ENCODE measurements around the gene CCDC78. TPM values are rescaled to one million over a fixed set of nuclear protein-coding genes. Genes with fewer than 3 reads are reported as not detected.

The CCDC78 gene
- total RNA-seq, 2 donors from 2014 or later: 0.92 to 0.95 TPM

DNA sequence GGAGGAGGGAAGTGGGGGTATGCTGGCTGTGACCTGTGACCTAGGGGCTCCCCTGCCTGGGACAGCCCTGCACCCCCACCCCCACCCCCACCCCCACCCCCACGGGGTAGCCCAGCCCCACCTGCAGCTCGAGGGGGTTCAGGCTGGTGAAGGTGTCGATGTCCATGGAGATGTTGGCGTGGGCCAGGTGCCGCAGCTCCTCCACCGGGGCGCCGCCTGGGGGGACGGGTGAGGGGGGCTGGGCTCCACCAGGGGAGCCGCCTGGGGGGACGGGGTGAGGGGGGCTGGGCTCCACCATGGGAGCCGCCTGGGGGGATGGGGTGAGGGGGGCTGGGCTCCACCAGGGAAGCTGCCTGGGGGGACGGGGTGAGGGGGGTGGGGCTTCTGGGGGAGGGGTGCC lies 44.2 kb upstream of the CCDC78 start:
- H3K27ac ChIP-seq: no peak overlapping the region
- H3K9me3 ChIP-seq: no peaks in the 10 kb centered on the region
- TF ChIP-seq, protein P1, sequence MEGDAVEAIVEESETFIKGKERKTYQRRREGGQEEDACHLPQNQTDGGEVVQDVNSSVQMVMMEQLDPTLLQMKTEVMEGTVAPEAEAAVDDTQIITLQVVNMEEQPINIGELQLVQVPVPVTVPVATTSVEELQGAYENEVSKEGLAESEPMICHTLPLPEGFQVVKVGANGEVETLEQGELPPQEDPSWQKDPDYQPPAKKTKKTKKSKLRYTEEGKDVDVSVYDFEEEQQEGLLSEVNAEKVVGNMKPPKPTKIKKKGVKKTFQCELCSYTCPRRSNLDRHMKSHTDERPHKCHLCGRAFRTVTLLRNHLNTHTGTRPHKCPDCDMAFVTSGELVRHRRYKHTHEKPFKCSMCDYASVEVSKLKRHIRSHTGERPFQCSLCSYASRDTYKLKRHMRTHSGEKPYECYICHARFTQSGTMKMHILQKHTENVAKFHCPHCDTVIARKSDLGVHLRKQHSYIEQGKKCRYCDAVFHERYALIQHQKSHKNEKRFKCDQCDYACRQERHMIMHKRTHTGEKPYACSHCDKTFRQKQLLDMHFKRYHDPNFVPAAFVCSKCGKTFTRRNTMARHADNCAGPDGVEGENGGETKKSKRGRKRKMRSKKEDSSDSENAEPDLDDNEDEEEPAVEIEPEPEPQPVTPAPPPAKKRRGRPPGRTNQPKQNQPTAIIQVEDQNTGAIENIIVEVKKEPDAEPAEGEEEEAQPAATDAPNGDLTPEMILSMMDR (IDR thresholded peaks at IDR 0.05): no peak
- ATAC-seq (ENCODE audit: insufficient number of reproducible peaks, low FRiP score, low read depth) (no peak), DNase-seq (ENCODE audit: low spot score) (no peak)
- H3K4me3 ChIP-seq: no peak overlapping the region
- H3K27me3 ChIP-seq (replicated peaks; ENCODE audit: insufficient read depth): no peaks in the 10 kb centered on the region
- no peaks in the 10 kb centered on the region for H3K36me3 ChIP-seq
- H3K4me1 ChIP-seq (ENCODE audit: control insufficient read depth in 1 of 2, low read depth in 2 of 2): no peaks in the 10 kb centered on the region

DNA sequence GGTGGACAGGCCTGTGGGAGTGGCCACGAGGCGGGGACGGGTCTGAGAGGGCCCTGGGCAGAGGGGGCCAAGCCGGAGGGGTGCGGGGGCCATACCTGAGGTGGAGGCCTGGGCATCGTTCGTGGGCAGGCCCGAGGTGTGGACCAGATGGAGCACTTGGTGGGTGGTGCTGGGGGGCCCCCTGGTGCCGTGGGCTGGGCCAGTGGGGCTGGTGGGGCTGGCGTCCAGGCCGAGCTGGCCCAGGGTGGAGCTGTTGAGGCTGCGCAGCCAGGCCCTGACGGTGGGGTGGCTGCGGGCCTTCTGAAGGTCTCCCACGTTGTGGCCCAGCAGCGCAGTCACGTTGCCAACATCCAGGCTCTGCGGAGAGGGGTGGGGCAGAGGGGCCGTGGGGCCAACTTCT lies 43.7 kb upstream of the CCDC78 start:
- Histone ChIP-seq H3K4me1 (ENCODE audit: control insufficient read depth in 1 of 2, low read depth in 2 of 2) (no peaks in the 10 kb centered on the region), H3K27ac (no peak overlapping the region), H3K9me3 (no peaks in the 10 kb centered on the region), H3K27me3 (replicated peaks; ENCODE audit: insufficient read depth) (no peaks in the 10 kb centered on the region), H3K36me3 (no peaks in the 10 kb centered on the region), H3K4me3 (no peak overlapping the region)
- TF ChIP-seq, protein P1 (IDR thresholded peaks at IDR 0.05): no peak
- DNase-seq (ENCODE audit: low spot score) (no peak), ATAC-seq (ENCODE audit: insufficient number of reproducible peaks, low FRiP score, low read depth) (no peak)

DNA sequence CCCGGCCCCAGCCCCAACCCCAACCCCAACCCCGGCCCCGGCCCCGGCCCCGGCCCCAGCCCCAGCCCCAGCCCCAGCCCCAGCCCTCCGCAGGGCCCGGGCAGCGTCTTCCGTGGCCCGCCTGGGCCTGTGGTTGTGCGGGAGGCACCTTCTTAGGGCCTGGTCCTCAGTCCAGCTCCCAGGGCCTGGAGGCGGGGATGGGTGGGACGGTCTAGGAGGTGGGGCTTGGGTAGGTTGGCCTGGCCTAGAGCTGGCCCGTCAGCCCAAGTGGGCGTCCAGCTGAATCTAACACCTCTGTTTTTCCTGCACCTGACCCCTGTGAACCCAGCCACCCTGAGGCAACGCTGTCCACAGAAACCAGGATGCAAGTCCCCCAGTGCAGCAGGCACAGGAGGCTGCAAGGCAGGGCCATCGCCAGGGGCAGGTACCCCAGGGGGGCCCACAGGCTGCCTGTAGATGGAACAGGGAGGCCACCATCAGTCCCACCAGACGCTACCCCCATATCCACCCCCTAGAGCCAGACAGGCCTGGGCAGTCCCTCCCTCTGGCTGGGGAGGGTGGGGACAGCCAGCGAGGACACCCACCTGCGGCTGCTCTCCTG lies 43.0 kb upstream of the CCDC78 start:
- Histone ChIP-seq H3K4me3 (no peak overlapping the region), H3K27ac (no peak overlapping the region), H3K4me1 (ENCODE audit: control insufficient read depth in 1 of 2, low read depth in 2 of 2) (no peaks in the 10 kb centered on the region), H3K9me3 (no peaks in the 10 kb centered on the region), H3K27me3 (replicated peaks; ENCODE audit: insufficient read depth) (no peaks in the 10 kb centered on the region), H3K36me3 (no peaks in the 10 kb centered on the region)
- DNase-seq (ENCODE audit: low spot score) (no peak), ATAC-seq (ENCODE audit: insufficient number of reproducible peaks, low FRiP score, low read depth) (no peak)
- TF ChIP-seq, protein P1 (IDR thresholded peaks at IDR 0.05): no peak

DNA sequence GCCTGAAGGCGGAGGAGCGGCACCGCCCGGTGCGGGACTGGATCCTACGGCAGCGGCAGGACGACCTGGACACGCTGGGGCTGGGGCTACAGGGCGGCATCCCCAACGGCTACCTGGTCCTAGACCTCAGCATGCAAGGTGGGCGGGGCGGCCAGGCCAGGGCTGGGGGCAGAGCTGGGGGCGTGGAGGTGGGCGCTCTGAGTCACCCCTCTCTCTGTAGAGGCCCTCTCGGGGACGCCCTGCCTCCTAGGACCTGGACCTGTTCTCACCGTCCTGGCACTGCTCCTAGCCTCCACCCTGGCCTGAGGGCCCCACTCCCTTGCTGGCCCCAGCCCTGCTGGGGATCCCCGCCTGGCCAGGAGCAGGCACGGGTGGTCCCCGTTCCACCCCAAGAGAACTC lies 42.2 kb upstream of the CCDC78 start:
- no peak overlapping the region for H3K27ac ChIP-seq
- TF ChIP-seq, protein P1 (IDR thresholded peaks at IDR 0.05): no peak
- DNase-seq (ENCODE audit: low spot score): no peak

DNA sequence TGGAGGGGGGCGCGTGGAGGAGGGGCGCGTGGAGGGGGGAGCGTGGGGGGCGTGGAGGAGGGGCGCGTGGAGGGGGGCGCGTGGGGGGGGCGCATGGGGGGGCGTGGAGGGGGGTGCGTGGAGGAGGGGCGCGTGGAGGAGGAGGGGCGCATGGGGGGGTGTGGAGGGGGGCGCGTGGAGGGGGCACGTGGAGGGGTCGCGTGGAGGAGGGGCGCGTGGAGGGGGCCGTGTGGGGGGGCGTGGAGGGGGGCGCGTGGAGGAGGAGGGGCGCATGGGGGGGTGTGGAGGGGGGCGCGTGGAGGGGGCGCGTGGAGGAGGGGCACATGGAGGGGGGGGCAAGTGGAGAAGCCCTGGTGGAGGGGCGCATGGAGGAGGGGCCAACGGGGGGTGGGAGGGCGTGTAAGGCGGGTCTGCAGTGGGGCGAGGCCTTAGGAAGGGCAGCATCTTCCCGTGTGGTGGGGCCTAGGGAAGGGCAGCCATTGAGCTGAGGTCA lies 41.5 kb upstream of the CCDC78 start:
- Histone ChIP-seq H3K4me3 (no peak overlapping the region), H3K36me3 (no peaks in the 10 kb centered on the region), H3K9me3 (no peaks in the 10 kb centered on the region), H3K4me1 (ENCODE audit: control insufficient read depth in 1 of 2, low read depth in 2 of 2) (no peaks in the 10 kb centered on the region), H3K27me3 (replicated peaks; ENCODE audit: insufficient read depth) (no peaks in the 10 kb centered on the region), H3K27ac (no peak overlapping the region)
- ATAC-seq (ENCODE audit: insufficient number of reproducible peaks, low FRiP score, low read depth): no peak
- no peak for DNase-seq (ENCODE audit: low spot score)
- TF ChIP-seq, protein P1 (IDR thresholded peaks at IDR 0.05): no peak

More for the DNA sequence above, 42.2 kb upstream of the CCDC78 start:
- Histone ChIP-seq H3K36me3 (no peaks in the 10 kb centered on the region), H3K27me3 (replicated peaks; ENCODE audit: insufficient read depth) (no peaks in the 10 kb centered on the region), H3K4me3 (no peak overlapping the region), H3K9me3 (no peaks in the 10 kb centered on the region), H3K4me1 (ENCODE audit: control insufficient read depth in 1 of 2, low read depth in 2 of 2) (no peaks in the 10 kb centered on the region)
- no peak for ATAC-seq (ENCODE audit: insufficient number of reproducible peaks, low FRiP score, low read depth)

Measured in thoracic aorta (tissue), 2 donors.